Stimulated activated naive CD4-positive, alpha-beta T cell treated with Interleukin-2 at 50 U/mL for 16 hours (primary cell): ENCODE measurements around the gene UBE2V1.
"Not testable (repeated sequence)": the region's sequence is repeated elsewhere in the genome, so short reads cannot be mapped to it uniquely, and the experiment has no call there.

Experiments
- DNase-seq: peaks from one replicate; lab custom pipeline; 2025; lab: John Stamatoyannopoulos, UW

Gene UBE2V1

DNA sequence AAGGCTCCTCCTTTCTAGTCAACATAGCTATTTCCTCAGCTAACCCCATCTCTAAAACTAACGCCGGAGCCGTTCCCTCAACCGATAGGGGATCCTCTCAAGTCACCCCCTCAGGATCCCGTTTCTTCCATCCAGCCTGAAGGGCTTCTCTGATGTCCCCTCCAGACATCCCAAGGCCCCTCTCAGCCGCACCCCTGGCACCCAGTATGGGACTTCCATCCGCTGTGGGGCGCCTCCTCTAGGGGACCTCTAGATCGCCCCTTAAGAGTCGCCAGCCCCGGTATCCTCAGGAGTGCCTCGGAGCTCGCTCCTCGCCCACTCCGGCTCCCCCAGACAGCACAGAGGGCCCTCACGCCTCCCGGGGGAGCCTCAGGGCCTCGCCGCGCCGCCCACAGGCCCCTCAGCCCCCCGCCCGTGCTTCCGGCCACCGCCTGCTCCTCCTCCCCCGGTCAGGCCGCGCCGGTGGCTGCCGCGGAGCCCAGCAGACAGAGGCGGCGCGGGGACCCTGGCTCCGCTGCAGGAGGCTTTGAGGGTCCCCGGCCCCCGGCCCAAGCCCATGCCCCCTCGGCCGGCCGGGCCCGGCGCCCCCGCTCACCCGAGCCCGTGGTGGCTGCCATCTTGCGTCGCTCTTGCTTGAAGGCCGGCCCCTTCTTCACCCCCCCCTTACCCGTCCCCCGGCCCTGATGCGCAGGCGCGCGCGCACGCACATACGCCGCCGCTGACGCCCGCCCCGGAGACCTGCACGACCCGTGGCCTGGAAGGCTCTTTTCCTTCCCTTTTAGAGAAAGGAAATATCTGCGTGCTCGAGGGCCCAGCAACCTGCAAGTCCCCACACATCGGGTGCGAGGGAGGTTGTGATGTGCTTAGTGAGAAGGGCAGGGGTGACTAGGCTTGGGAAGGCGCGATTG lies at the start of gene UBE2V1:
UBE2V1 (minus strand) TSS at position 639 of the 908 bp plus-strand sequence; CDS start at position 617, 22 bp downstream.
- peak; percentile 86 for DNase-seq

GRCh38 chr20:50161494-50161893 lies 48.5 kb upstream of the UBE2V1 start:
- DNase-seq = not testable (repeated sequence)

DNA sequence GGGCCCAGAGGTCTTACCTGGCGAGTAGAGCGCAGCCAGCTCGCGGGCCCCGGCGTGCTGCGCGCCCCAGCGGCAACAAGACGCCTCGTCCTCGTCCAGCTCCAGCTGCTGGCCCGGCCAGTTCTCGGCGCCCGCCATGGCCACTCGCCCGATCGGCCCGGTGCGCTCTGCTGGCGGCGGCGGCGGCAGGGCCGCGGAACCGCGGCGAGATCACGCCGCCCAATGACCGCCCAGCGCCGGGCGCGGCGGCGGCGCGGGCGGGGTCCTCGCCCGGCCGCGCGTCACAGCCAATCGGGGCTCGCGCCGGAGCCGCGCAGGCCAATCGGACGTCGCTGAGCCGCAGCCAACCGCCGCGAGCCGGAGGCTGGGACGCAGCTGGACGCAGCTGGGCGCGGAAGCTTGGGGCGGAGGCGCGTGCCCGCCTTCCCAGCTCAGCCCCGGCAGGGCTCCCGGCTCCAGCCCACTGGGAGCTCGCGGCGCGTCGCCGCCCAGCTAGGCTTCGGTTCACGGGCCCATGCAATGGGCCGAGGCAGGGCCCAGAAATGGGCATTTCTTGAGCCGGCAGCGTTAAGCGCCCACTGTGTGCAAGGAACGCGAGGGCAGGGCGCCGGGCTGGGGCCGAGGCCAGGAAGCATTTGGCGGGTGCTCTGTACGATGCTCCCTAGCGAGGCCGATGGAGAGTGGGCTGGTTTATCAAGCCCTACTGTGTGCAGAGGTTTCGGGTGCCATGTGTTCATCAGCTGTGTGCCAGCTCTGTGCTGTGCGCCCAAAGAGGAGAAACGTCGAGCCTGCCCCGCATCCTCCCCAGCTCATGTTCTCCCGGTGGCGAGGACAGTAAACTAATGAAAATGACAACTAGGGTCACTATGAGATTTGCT lies 40.8 kb upstream of the UBE2V1 start, which contains the start of gene PEDS1:
PEDS1 (minus strand) TSS at position 224 of the 878 bp plus-strand sequence; CDS start at position 138, 86 bp downstream.
- DNase-seq = peak; percentile 77

DNA sequence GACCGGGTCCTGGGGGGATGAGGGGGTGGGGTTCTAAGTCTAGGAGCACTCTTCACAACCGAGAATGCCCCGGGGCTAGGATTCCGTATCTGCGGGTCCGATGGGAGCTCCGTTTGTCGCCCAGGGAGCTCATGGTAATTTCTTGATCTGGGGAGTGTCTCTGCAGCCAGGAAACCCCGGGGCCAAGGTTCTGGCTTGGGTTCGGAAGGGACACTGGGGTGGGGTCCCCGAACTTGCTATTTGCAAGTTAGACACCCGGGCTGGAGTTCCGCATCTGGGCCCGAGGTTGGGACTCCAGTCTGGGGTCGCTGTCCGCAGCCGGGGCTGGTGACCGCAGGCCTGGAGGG lies 40.2 kb upstream of the UBE2V1 start:
- no peak for DNase-seq

GRCh38 chr20:50152394-50153152 lies 39.6 kb upstream of the UBE2V1 start:
- DNase-seq = no peak

GRCh38 chr20:50151034-50151743 lies 38.2 kb upstream of the UBE2V1 start:
- DNase-seq = no peak

DNA sequence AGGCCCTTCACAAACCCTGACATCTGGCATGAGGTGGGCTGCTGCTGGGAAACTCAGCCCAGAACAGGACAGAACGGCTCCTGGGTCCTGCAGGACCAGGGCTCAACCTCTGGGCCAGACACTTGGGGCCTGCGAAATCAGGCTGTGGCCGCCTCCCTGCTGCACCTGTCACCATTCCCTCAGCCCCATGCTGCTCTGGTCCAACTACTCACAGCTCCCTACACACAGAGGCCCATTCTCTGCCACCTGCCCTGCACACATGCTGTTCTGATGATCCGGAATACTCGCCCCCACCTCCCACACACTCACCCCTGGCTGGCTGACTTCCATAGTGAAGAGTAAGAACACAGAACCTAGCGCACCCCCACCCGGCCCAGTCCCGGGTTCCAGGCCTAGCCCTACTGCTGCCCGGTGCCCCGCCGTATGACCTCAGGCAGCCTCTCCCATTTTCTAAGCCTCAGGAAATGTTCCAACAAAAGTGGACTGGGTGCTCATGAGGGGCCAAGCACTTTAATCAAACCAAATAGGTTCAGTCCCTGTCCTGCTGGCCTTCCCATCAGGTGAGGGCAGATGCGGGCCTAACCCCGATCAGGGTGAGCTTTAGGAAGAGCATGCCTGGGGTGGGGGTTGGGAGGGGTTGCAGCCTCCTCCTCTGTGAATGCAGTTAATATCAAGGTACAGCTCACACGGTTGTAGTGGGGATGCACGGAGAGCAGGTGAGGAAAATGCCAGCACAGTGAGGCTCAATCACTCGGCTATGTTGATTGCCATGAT lies 36.7 kb upstream of the UBE2V1 start:
- DNase-seq = no peak

- peak; percentile 80 for DNase-seq
These were observed 34.0 kb upstream of the UBE2V1 start for GRCh38 chr20:50146732-50147662.

GRCh38 chr20:50146214-50146613 lies 33.3 kb upstream of the UBE2V1 start:
- no peak for DNase-seq

- no peak for DNase-seq
These were observed 32.6 kb upstream of the UBE2V1 start for GRCh38 chr20:50145566-50145965.

GRCh38 chr20:50144362-50144761 lies 31.4 kb upstream of the UBE2V1 start:
- no peak for DNase-seq

DNA sequence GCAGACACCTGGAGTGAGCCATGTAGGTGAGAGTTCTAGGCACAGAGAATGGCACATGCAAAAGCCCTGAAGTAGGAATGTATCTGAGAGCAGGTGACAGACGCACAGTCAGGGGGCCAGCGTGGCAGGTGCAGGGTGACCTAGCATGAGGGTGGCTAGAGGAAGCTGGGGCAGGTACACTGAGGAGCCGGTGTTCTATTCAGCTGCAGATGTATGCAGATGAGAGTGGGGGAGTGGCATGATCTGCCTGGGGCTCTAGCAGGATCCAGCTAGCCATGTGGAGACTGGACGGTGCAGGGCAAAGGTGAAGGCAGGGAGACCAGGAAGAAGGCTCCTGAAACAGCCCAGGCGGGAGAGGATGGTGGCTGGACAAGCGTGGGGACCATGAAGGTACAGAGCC lies 29.9 kb upstream of the UBE2V1 start:
- no peak for DNase-seq

- DNase-seq = no peak
These were observed 29.0 kb upstream of the UBE2V1 start for GRCh38 chr20:50141811-50142561.

GRCh38 chr20:50141018-50141675 lies 28.2 kb upstream of the UBE2V1 start:
- no peak for DNase-seq

DNA sequence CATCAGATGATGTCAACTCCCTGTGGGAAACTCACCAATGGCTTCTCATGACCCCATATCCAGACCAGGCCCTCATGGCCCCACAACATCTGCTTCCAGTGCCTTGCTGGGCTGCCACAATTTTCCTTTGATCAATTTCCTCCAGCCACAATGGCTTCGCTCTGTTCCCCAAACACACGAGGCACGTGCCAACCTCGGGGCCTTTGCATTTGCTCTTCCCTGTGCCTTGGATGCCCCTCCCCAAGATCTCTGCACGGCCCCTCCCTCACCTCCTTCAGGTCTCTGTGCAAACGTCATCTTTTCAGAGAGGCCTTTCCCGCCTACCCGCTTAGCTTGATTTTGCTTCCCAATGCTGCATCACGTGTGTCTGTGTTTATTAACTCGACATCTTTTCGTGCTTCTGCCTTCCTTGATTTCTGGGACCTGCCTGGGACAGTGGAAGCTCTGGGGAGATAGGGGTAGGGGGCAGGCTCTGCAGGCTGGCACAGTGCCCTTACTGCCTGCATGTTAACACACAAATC lies 27.4 kb upstream of the UBE2V1 start:
- DNase-seq = no peak

DNA sequence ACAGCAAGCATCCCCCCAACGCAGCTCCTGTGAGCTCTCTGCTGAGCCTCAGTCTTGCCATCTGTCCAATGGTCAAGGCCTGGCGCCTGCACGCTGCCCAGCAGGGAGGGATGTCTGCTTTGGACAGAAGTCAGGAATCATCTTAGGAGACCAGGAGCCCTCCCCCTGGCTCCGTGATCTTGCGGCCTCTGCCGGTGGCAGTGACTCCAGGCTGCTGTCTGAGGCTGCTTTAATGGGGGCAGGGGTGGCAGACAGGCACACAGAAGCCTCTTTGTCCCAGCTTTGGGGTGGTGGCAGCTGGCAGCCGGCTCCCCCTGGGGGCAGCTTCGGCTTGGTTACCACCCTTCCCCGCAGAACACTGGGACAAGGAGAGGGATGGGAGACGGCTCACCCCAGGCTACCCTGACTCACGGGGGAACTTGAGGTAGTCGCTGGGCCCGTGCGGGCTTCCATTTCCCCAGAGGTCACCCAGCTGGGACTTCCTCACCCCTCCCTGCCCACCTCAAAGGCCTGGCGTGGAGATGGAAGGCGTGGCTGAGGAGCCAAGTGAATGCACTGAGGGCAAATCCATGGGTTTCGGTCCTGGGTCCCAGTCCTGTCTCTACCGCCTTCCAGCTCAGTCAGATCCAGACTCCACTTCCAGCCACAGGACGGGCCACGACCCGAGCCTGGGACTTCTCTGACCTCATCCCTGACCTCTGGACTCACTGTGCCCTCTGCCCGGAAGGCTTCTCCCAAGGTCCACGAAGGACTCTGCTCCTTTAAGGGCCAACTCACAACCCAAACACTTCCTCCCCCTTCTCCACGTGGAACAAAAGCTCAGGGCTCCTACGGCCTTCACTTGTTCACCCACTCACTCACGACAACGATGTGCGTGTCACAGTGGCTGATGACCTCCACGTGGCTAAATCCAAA lies 25.8 kb upstream of the UBE2V1 start:
- DNase-seq = no peak

- DNase-seq = no peak
These were observed 25.1 kb upstream of the UBE2V1 start for GRCh38 chr20:50138120-50138478.
